Cortex of kidney (tissue), 1 donor: ENCODE data around the gene ITIH4.

Source experiments
- DNase-seq: peaks from one replicate; lab custom pipeline; 2025; lab: John Stamatoyannopoulos, UW

ITIH4 gene

DNA sequence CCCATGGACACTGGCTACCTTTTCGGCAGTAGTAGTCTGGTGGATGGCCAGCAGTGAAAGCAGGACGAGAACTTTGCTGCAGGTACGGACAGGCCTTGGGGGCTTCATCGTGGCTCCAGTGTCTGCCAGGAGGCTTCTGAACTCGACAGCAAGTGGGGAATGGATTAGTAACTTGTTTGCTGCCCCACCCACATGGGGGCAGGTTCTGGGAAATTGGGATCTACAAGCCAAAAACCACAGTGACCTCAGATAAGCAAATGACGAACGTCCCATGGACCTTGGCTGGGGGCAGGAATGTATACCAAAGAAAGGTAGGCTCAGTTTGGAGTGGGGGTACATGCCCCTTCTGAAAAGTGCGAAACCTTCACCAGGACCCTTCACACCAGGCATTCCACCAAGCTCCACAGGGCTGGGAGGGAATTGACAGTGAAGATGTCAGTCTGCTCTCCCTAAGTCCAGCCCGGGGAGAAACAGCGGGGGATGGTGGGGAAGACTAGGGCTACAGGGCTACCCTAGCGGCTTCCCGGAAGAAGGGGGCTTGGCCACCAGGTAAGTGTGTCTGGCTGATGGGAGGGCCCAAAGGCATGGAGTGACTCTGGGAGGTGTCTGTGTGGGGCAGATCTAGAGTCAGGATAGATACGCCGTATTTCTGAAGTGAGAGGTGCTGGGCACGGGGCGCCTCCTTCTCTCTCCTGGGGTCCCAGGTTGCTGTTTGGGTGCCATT is at the start of gene ITIH4:
TSS of gene ITIH4 (minus strand) at position 138 of the 724 bp plus-strand sequence. CDS start at position 108, 30 bp downstream.
- DNase-seq: no peak

GRCh38 chr3:52880047-52880446 is 49.6 kb upstream of the ITIH4 start:
- no peak for DNase-seq

DNA sequence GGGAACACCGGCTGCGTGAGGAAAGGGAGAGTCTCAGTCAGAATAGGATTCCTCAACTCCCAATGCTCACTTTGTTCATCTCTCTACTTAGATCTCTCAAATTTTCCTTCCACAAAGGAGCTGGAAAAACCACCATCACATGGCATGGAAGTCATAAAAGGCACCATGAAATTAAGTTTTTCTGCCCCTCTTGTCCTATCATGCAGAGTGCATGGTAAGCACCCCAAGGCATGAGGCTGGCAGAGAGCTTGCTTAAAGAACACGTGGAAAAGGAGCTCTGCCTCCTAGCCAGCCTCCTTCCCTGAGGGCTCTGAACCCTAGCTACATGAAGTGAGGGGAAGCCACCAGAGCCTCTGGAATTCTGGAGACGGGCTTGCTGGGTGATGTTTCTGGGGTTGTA is 49.1 kb upstream of the ITIH4 start:
- no peak for DNase-seq

- DNase-seq: no peak
These were observed 48.6 kb upstream of the ITIH4 start for GRCh38 chr3:52879090-52879489.

DNA sequence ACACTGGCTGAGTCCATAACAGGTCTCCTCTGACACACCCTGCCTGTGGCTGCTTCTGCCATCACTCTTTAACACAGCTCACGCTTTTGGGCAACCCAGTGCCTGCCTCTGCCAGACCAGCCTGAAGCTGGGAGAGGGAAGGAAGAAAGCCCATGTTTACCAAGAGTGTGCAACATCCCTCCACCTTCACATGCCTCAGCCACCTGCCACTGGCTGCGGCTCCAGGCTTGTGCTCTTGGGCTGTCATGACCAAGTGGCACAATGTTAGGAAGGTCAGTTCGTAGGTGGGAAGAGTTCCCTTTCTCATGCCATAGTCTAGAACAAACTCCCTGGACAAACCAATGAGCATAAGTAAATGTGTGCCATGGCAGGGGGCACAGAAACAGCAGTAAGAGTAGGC is 46.6 kb upstream of the ITIH4 start:
- DNase-seq: no peak

DNA sequence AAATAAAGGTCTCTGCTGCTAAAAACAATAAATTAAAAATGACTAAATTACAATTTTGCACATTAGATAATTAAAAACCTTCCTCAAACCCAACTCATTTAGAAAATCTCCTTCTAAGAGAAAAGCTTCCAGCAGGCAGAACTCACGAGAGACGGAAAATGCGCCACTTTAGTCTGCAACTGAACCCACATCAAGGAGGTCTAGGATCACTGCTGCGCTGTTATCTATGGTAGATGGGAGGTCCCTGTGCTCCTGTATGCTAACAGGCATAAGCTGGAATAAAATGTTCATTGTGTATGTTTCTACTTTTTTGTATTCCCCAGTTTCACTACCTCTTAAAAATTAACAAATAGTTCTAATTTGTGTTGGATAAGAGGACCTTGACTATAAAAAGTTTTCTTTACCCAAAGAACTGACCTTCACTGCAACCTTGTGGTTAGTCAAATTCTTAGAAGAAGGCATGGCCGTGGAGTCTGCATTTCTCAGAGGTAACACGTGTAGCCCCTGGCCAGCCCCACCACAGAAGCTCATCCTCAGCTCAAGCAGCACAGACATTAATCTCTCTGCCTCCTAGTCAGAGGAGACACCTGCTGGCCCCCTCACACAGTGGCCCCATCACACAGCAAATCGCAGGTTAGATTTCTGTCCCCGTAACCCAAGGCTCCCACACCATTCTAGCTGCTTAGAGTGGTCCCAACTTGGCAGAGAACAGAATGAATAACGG is 44.6 kb upstream of the ITIH4 start:
- DNase-seq: no peak

- no peak for DNase-seq
These were observed 43.8 kb upstream of the ITIH4 start for GRCh38 chr3:52874160-52874701.

DNA sequence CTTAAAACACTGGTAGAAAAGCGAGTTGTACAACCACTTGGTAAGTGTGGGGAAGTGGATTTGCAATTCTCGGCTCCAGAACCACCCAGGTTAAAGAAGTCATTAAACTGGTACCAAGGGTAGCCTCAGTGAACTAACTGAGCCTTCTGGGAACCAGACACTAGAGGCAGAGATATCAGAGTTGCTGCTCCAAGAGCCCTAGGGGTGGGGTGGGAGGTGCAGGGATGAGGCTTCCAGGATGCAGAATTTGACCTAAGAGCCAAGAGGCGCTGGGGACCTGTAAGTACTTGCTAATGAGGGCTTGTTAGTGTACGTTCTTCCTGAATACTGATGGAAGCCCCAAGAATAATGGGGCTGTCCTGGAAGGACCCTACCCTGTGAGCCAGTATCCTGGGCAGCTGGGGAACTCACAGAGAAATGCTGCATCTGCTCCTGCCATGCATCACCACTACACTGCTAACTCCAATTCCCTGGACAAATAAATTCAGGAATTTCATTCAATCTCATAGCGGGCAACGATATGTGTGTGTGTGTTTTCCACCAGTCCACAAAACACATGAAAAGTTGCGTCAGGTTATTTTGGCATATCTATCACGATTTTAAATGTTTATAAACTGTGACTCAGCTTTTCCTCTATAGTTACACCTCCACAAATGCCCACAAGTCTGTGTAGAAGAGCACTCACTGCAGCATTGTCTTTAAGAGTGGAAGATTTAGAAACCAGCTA is 43.1 kb upstream of the ITIH4 start:
- no peak for DNase-seq

DNA sequence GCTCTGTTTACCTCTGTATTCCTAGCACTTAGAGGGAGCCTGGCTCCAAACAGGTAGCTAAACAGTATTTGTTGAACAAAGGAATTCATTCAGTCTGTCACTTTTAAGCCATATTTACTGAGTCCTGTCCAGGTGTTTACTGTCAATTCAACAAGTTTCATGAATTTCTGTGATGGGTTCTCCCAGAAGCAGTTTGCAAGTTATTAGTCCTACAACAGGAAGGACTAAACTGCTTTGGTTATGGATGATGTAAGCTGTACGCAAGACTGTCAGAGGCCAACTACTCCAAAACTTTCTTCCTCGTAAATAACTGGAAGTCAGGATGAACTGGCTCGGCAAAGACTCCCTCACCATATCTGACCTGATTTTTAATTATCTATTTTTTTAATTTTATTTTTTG is 41.8 kb upstream of the ITIH4 start:
- no peak for DNase-seq

DNA sequence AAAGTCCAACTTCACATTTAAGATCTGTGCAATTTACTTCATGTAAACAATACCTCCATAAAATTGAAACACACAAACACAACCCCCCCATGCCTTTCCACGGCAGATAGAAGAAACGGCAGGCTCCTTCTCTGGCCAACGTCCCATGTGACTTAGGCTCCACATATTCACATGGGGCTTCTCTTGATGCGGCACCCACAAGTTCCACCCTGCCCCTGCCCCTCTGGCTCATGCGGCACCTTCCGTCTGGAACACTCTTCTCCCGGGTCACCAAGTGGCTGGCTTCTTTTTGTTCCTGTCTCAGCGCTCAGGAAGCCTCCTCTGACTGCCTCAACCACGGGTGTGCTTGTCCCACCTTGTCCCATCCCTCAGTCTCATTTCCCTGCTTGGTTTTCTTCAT is 41.3 kb upstream of the ITIH4 start:
- DNase-seq: no peak

GRCh38 chr3:52870471-52870870 is 40.0 kb upstream of the ITIH4 start:
- DNase-seq: no peak

DNA sequence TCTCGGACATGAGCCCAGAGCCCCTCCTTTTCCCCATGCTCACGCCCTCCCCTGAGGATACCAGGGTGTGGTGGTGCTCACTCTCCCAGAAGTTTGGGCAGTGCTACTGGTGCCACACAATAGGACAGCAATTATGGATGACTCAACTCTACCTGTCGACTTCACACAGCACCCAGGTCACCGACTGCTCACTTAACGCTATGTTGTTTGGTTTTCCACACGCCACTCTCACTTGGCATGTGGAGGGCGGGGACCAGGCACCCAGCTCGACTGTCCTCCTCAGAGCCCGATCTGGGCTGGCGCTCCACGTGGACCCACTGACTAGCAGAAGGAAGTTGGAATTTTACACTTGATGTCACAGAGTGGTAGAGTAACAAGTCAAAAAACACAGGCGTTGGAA is 36.0 kb upstream of the ITIH4 start:
- no peak for DNase-seq

DNA sequence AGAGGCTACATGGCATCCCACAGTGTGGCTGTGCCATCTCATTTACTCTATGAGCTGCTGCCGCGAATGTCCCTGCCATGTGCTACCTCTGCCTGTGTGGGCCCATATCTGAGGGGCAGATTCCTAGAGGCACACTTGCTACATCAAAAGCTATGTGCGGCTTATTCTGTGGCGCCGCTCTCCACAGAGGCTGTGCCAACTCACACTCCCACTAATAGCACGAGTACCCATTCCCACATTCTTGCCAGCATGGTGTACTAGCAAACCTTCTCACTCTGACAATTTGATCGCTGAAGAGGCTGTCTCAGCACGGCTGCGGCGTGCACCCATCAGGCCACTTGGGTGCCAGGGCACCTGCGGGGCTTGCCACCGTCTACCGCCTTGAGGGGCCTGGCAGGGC is 35.5 kb upstream of the ITIH4 start:
- no peak for DNase-seq

DNA sequence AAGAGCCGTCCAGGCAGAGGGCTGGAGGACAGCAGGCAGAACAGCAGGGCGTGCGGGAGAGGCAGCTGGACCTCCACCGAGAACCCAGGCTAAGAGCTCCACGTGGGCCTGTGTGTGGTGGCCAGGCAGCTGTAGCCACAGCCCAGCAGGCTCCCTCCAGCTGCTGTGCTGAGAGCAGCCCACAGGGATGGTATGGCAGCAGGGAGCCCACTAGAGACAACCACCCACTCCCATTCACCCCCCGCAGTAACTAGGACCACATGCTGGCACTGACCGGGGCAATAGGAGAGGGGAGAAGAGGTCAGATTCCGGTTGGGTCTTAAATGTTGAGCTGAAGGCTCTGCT is 29.9 kb upstream of the ITIH4 start:
- no peak for DNase-seq

DNA sequence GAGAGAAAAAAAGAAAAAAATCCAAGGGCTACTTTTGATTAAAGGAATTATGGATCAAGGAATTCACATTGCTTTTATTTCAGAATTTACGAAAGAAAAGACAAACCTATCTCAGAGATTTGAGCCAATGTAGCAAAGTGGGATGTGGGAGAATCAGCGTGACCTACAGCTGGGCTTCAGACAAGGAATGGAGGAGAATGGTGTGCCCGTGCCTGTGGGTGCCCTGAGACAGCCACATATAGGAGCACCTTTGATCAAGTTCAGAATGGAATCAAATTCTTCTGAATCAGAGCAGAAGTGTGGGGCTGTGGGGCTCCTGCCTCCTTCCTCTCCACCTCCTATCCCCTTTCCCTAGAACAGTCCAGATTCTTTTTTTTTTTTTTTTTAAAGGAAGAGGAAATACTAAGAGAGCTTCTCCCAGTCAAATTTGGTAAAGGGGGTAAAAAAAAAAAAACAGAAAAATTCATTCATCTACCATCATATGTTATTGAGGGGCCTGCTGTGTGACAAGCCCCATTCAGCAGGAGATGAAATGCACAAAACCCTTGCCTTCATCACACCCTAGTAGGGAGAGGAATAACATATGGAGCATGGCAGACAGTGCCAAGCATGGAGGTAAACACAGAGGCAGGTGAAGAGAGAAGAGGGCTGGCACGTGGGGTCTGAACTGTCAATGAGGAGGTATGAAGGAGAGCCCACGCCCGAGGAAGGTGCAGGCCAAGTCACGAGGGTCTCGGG is 29.4 kb upstream of the ITIH4 start:
- DNase-seq: no peak

DNA sequence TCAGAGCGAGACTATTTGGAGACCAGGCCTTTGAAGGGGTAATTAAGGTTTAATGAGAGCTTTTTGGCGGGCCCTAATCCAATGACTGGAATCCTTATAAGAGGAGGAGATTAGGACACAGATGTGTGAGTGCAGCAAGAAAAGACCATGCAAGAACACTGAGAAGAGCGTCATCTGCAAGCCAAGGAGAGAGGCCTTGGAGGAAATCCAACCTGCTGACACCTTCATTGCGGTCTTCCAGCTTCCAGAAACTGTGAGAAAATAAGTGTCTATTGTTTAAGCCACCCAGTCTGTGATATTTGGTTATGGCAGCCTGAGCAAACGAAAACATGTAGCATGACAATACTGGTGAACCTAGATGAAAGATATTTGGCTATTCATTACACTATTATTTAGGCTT is 27.4 kb upstream of the ITIH4 start:
- DNase-seq: no peak

DNA sequence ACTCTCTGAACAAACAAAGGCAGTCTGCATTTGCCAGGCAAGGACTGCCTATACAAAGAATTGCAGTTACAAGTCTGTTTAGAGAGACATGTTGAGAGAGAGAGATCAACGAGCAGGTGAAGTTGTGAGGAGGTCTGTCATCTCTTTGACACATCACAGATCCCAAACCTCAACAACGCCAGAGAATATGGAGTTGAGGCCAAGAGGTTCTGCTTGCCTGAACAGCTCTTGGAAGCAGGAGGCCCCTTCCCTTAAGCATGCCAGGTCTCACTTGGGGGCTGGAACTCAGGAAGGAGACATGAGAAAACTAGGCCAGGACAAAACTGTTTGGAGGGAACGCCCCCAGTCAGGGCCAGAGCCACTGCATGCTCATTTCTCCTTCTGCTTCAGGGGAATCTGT is 26.7 kb upstream of the ITIH4 start:
- no peak for DNase-seq

- DNase-seq: no peak
These were observed 26.2 kb upstream of the ITIH4 start for GRCh38 chr3:52856666-52857065.

GRCh38 chr3:52854013-52854412 is 23.5 kb upstream of the ITIH4 start:
- no peak for DNase-seq

- no peak for DNase-seq
These were observed 21.9 kb upstream of the ITIH4 start for GRCh38 chr3:52852419-52852818.

DNA sequence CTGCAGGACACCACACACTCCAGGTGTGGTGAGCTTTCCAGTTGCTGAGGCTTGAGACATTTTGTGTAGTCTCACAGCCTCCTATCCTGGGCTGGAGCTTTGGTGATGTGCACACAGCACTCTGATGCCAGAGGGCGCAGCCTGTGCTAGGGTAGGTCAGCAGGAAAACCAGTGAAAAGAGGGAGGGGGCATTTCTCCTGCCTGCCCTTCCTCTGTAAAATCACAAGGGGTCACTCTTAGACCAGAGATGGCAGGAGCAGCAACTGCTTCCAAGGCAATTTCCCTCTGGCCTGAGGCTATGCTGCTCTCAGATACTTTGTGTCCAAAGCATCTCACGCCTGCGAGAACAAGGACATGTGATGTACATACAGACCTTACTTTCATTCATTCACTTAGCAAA is 20.9 kb upstream of the ITIH4 start:
- DNase-seq: no peak

DNA sequence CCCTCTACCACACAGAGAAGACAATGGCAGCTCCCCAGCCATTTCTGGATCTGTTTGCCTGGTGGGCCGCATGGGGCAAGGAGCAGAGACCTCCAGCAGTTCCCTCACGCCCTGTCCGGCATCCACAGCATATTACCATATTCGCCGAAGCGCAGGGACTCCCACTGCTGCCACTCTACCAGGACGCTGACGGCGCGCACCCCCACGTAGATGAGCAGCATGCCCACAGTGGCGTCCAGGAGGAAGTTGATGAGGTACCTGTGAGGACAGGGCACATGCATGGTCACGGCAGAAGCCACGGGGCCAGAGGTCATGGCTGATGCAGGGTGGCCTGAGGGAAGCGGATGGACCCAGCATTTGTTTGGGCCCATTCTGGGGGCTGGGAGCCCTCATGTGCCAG is 19.2 kb upstream of the ITIH4 start:
- no peak for DNase-seq
